IPS-20b (cell line): ENCODE measurements around the gene EIF4EBP2.

Experiments used
- H3K27ac ChIP-seq: one replicate; pipeline ENCODE4 v1.5.1; 2013; ENCODE audit warnings: low read length
- H3K27me3 ChIP-seq: 2 replicates; pipeline ENCODE4 v1.6.1; 2013; ENCODE audit warnings: mild to moderate bottlenecking, low read length, inconsistent platforms; ENCODE audit not compliant: insufficient read depth
- H3K36me3 ChIP-seq: 2 replicates; pipeline ENCODE4 v1.6.1; 2013; ENCODE audit warnings: low read depth, mild to moderate bottlenecking, inconsistent platforms, low read length, moderate library complexity; ENCODE audit not compliant: insufficient read depth
- H3K4me1 ChIP-seq: 2 replicates; pipeline ENCODE4 v1.6.1; 2013; ENCODE audit warnings: mild to moderate bottlenecking, control low read depth, inconsistent platforms, low read length, moderate library complexity; ENCODE audit not compliant: insufficient read depth
- H3K4me3 ChIP-seq: 2 replicates; pipeline ENCODE4 v1.5.1; 2013; ENCODE audit warnings: mild to moderate bottlenecking, low read length, inconsistent platforms
- H3K9ac ChIP-seq: 2 replicates; pipeline ENCODE4 v1.6.1; 2013; ENCODE audit warnings: low read depth, mild to moderate bottlenecking, inconsistent platforms, low read length, moderate library complexity
- H3K9me3 ChIP-seq: 2 replicates; pipeline ENCODE4 v1.6.1; 2013; ENCODE audit warnings: mild to moderate bottlenecking, low read depth, low read length, inconsistent platforms; ENCODE audit not compliant: insufficient read depth

EIF4EBP2 gene

GRCh38 chr10:70367195-70367796 is 36.6 kb upstream of the EIF4EBP2 start:
- Histone ChIP-seq H3K4me1 (peaks cover 3% of the 10 kb centered on the region; the same call in 1 of the 2 replicates), H3K27ac (no peak overlapping the region), H3K36me3 (no peaks in the 10 kb centered on the region; the same call in 1 of the 2 replicates), H3K4me3 (no peak overlapping the region), H3K27me3 (no peaks in the 10 kb centered on the region), H3K9ac (no peak overlapping the region), H3K9me3 (no peaks in the 10 kb centered on the region)

GRCh38 chr10:70368774-70369482 is 35.0 kb upstream of the EIF4EBP2 start:
- no peak overlapping the region for H3K27ac ChIP-seq
- H3K36me3 ChIP-seq: no peaks in the 10 kb centered on the region; the same call in 1 of the 2 replicates
- H3K4me3 ChIP-seq: no peak overlapping the region
- H3K9me3 ChIP-seq: no peaks in the 10 kb centered on the region
- H3K4me1 ChIP-seq: peaks cover 3% of the 10 kb centered on the region; the same call in 1 of the 2 replicates
- no peak overlapping the region for H3K9ac ChIP-seq
- H3K27me3 ChIP-seq: no peaks in the 10 kb centered on the region

GRCh38 chr10:70369498-70370018 is 34.4 kb upstream of the EIF4EBP2 start:
- Histone ChIP-seq H3K27ac (no peak overlapping the region), H3K9me3 (no peaks in the 10 kb centered on the region), H3K27me3 (no peaks in the 10 kb centered on the region), H3K4me3 (no peak overlapping the region), H3K4me1 (peaks cover 3% of the 10 kb centered on the region; the same call in 1 of the 2 replicates), H3K36me3 (no peaks in the 10 kb centered on the region; the same call in 1 of the 2 replicates), H3K9ac (no peak overlapping the region)

GRCh38 chr10:70370766-70371165 is 33.2 kb upstream of the EIF4EBP2 start:
- H3K4me3 ChIP-seq: no peak overlapping the region
- H3K4me1 ChIP-seq: peaks cover 3% of the 10 kb centered on the region; the same call in 1 of the 2 replicates
- no peaks in the 10 kb centered on the region; the same call in 1 of the 2 replicates for H3K36me3 ChIP-seq
- no peak overlapping the region for H3K9ac ChIP-seq
- H3K9me3 ChIP-seq: no peaks in the 10 kb centered on the region
- no peaks in the 10 kb centered on the region for H3K27me3 ChIP-seq
- H3K27ac ChIP-seq: no peak overlapping the region

- H3K27me3 ChIP-seq: no peaks in the 10 kb centered on the region
- H3K36me3 ChIP-seq: peaks cover 4% of the 10 kb centered on the region; the same call in 1 of the 2 replicates
- no peaks in the 10 kb centered on the region for H3K9me3 ChIP-seq
- H3K4me1 ChIP-seq: peaks cover 4% of the 10 kb centered on the region
- no peak overlapping the region for H3K27ac ChIP-seq
- H3K9ac ChIP-seq: no peak overlapping the region
- H3K4me3 ChIP-seq: no peak overlapping the region
Observed at GRCh38 chr10:70371846-70372245, 32.1 kb upstream of the EIF4EBP2 start.

GRCh38 chr10:70374775-70375614 is 28.9 kb upstream of the EIF4EBP2 start:
- H3K9me3 ChIP-seq: no peaks in the 10 kb centered on the region
- no peak overlapping the region for H3K9ac ChIP-seq
- no peak overlapping the region for H3K4me3 ChIP-seq
- H3K36me3 ChIP-seq: peaks cover 4% of the 10 kb centered on the region; the same call in 1 of the 2 replicates
- peaks cover 5% of the 10 kb centered on the region; the same call in 1 of the 2 replicates for H3K4me1 ChIP-seq
- no peak overlapping the region for H3K27ac ChIP-seq
- peaks cover 2% of the 10 kb centered on the region; the same call in 1 of the 2 replicates for H3K27me3 ChIP-seq

GRCh38 chr10:70376436-70377378 is 27.2 kb upstream of the EIF4EBP2 start:
- Histone ChIP-seq H3K36me3 (peaks cover 4% of the 10 kb centered on the region; the same call in 1 of the 2 replicates), H3K27ac (no peak overlapping the region), H3K9me3 (no peaks in the 10 kb centered on the region), H3K9ac (no peak overlapping the region), H3K4me1 (peaks cover 7% of the 10 kb centered on the region; the same call in 1 of the 2 replicates), H3K4me3 (no peak overlapping the region), H3K27me3 (peaks cover 19% of the 10 kb centered on the region)

- H3K9ac ChIP-seq: no peak overlapping the region
Observed at GRCh38 chr10:70378122-70378521, 25.8 kb upstream of the EIF4EBP2 start.

GRCh38 chr10:70379581-70380176 is 24.3 kb upstream of the EIF4EBP2 start:
- H3K27ac ChIP-seq: no peak overlapping the region
- H3K9ac ChIP-seq: no peak overlapping the region
- no peaks in the 10 kb centered on the region for H3K9me3 ChIP-seq
- H3K36me3 ChIP-seq: peaks cover 4% of the 10 kb centered on the region; the same call in 1 of the 2 replicates
- H3K4me1 ChIP-seq: peaks cover 7% of the 10 kb centered on the region
- no peak overlapping the region for H3K4me3 ChIP-seq
- peaks cover 20% of the 10 kb centered on the region for H3K27me3 ChIP-seq

More at GRCh38 chr10:70378122-70378521, 25.8 kb upstream of the EIF4EBP2 start:
- Histone ChIP-seq H3K36me3 (peaks cover 4% of the 10 kb centered on the region; the same call in 1 of the 2 replicates), H3K27ac (no peak overlapping the region), H3K27me3 (peaks cover 20% of the 10 kb centered on the region), H3K4me1 (peaks cover 7% of the 10 kb centered on the region), H3K9me3 (no peaks in the 10 kb centered on the region), H3K4me3 (no peak overlapping the region)
